ENCODE results near the gene DYNC1LI2. TPM values are rescaled to one million over a fixed set of nuclear protein-coding genes. Genes with fewer than 3 reads are reported as not detected.

Gene DYNC1LI2
- total RNA-seq, 1 experiment from 2014 or later: 92.8 TPM

DNA sequence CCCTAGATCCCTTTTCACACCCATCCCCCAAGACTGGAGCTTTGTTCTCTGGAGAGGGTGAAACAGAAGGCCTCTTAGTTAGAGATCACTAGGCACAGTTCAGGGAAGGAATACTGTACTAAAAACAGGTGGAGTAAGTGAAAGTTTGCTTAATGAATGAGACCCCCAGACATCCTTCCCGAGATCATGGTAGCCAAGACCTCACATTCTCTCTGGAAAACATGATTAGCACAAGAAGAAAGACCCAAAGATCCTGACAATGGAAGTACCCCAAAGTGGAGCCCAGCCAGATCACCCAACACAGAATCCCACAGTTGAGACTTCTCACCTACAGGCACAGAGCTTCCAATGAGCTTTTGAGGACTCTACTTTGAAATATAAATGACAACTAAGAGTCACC lies 51.5 kb downstream of the DYNC1LI2 start:
- H2AFZ ChIP-seq (ENCODE audit: low read depth, low read length, poor library complexity, severe bottlenecking): no peak overlapping the region
- RAD21 ChIA-PET (ENCODE audit: low non-redundant PET in 1 of 2, low total read pairs in 2 of 2, uncharacterized antibody in 2 of 2, unreplicated experiment in 2 of 2): no interaction called here
- no TSS peak for BruUV-seq (replicated peaks)
- no peak for DNase-seq (ENCODE audit: low read depth, low spot score)
- H3K27me3 ChIP-seq (ENCODE audit: insufficient read depth, low read length): no peaks in the 10 kb centered on the region
- POLR2A ChIA-PET: no interaction called here
- no peaks in the 10 kb centered on the region for H3K9me2 ChIP-seq (ENCODE audit: insufficient read depth)
- H3K4me1 ChIP-seq (ENCODE audit: control insufficient read depth in 1 of 2, insufficient read depth in 2 of 2, low read length in 2 of 2): peaks cover 6 to 16% of the 10 kb centered on the region in 2 experiments; a peak in 3 of 4 replicates
- ATAC-seq: no peak
- peaks cover 13% of the 10 kb centered on the region for H3K79me2 ChIP-seq (ENCODE audit: insufficient read depth, low read length)
- H3K36me3 ChIP-seq (ENCODE audit: control insufficient read depth in 1 of 2, insufficient read depth in 2 of 2, low read length in 2 of 2): no peaks in the 10 kb centered on the region
- no peak overlapping the region for H3K4me3 ChIP-seq (replicated peaks in 1 of 2; ENCODE audit: low read depth in 1 of 2, low read length in 2 of 2)
- H3K9ac ChIP-seq (ENCODE audit: low read length): no peak overlapping the region
- no peak for TF ChIP-seq SRF (IDR thresholded peaks at IDR 0.05; ENCODE audit: low read depth)
- TF ChIP-seq SP1 (IDR thresholded peaks at IDR 0.05; ENCODE audit: low read depth): no peak
- TF ChIP-seq POLR2A (IDR thresholded peaks at IDR 0.05; ENCODE audit: borderline replicate concordance, extremely low read depth, insufficient read depth, insufficient read length): no peak
- no peak for TF ChIP-seq JUND (IDR thresholded peaks at IDR 0.05)
- no peak for TF ChIP-seq POLR2AphosphoS5 (IDR thresholded peaks at IDR 0.05; ENCODE audit: low read depth, low read length)
- TF ChIP-seq TCF7L2 (IDR thresholded peaks at IDR 0.05; ENCODE audit: borderline replicate concordance, extremely low read depth, insufficient read depth, insufficient read length): no peak
- TF ChIP-seq, protein P1, sequence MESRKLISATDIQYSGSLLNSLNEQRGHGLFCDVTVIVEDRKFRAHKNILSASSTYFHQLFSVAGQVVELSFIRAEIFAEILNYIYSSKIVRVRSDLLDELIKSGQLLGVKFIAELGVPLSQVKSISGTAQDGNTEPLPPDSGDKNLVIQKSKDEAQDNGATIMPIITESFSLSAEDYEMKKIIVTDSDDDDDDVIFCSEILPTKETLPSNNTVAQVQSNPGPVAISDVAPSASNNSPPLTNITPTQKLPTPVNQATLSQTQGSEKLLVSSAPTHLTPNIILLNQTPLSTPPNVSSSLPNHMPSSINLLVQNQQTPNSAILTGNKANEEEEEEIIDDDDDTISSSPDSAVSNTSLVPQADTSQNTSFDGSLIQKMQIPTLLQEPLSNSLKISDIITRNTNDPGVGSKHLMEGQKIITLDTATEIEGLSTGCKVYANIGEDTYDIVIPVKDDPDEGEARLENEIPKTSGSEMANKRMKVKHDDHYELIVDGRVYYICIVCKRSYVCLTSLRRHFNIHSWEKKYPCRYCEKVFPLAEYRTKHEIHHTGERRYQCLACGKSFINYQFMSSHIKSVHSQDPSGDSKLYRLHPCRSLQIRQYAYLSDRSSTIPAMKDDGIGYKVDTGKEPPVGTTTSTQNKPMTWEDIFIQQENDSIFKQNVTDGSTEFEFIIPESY (IDR thresholded peaks at IDR 0.05; ENCODE audit: extremely low read depth, insufficient replicate concordance, low read length): no peak
- no peak for TF ChIP-seq RAD21 (IDR thresholded peaks at IDR 0.05; ENCODE audit: low read depth)
- no peak for TF ChIP-seq FOSL1 (IDR thresholded peaks at IDR 0.05; ENCODE audit: low read depth)
- no peak for TF ChIP-seq CBX3 (IDR thresholded peaks at IDR 0.05; ENCODE audit: low read depth)
- TF ChIP-seq SIN3A (IDR thresholded peaks at IDR 0.05; ENCODE audit: low read depth): no peak
- TF ChIP-seq, protein P2, sequence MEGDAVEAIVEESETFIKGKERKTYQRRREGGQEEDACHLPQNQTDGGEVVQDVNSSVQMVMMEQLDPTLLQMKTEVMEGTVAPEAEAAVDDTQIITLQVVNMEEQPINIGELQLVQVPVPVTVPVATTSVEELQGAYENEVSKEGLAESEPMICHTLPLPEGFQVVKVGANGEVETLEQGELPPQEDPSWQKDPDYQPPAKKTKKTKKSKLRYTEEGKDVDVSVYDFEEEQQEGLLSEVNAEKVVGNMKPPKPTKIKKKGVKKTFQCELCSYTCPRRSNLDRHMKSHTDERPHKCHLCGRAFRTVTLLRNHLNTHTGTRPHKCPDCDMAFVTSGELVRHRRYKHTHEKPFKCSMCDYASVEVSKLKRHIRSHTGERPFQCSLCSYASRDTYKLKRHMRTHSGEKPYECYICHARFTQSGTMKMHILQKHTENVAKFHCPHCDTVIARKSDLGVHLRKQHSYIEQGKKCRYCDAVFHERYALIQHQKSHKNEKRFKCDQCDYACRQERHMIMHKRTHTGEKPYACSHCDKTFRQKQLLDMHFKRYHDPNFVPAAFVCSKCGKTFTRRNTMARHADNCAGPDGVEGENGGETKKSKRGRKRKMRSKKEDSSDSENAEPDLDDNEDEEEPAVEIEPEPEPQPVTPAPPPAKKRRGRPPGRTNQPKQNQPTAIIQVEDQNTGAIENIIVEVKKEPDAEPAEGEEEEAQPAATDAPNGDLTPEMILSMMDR (IDR thresholded peaks at IDR 0.05 in 2 of 3, conservative IDR thresholded peaks at IDR 0.05 in 1 of 3; ENCODE audit: borderline replicate concordance in 1 of 3, insufficient read depth in 1 of 3, low read depth in 2 of 3, low read length in 2 of 3): no peak
- TF ChIP-seq EZH2phosphoT487 (IDR thresholded peaks at IDR 0.05; ENCODE audit: borderline replicate concordance): no peak
- no peak for TF ChIP-seq YY1 (IDR thresholded peaks at IDR 0.05; ENCODE audit: extremely low read depth, insufficient replicate concordance, low read depth, low read length)
- no peak for TF ChIP-seq ZFX (IDR thresholded peaks at IDR 0.05)
- TF ChIP-seq CEBPB (IDR thresholded peaks at IDR 0.05; ENCODE audit: low read depth): no peak
- no peak for TF ChIP-seq ATF3 (IDR thresholded peaks at IDR 0.05)
- no peak for TF ChIP-seq ELF1 (IDR thresholded peaks at IDR 0.05; ENCODE audit: borderline replicate concordance, low read depth)
- no peak for TF ChIP-seq ZNF274 (IDR thresholded peaks at IDR 0.05; ENCODE audit: low read depth, low read length)
- no peak for TF ChIP-seq EZH2 (IDR thresholded peaks at IDR 0.05)
- intact Hi-C loops (cut with micrococcal nuclease): no loop called here
- CTCF ChIA-PET: interaction anchor here (1.8 kb wide), 1 partner anchor 49 kb away, joined by 6 read pairs; no protein-coding TSS in a partner anchor
- H3K27ac ChIP-seq (ENCODE audit: low read depth, low read length): no peak overlapping the region
- no peaks in the 10 kb centered on the region for H4K20me1 ChIP-seq (ENCODE audit: insufficient read depth)
- no peaks in the 10 kb centered on the region for H3K9me3 ChIP-seq (ENCODE audit: control insufficient read depth in 1 of 2, insufficient read depth in 1 of 2, low read depth in 1 of 2, low read length in 2 of 2)
- H3K4me2 ChIP-seq (ENCODE audit: low read length): no peak overlapping the region

Measured in HCT116 (cell line).